ENCODE data around the gene RNF150.

RNF150 gene

GRCh38 chr4:141078871-141079270 is 54.4 kb downstream of the RNF150 start:
- TF ChIP-seq, protein P1, sequence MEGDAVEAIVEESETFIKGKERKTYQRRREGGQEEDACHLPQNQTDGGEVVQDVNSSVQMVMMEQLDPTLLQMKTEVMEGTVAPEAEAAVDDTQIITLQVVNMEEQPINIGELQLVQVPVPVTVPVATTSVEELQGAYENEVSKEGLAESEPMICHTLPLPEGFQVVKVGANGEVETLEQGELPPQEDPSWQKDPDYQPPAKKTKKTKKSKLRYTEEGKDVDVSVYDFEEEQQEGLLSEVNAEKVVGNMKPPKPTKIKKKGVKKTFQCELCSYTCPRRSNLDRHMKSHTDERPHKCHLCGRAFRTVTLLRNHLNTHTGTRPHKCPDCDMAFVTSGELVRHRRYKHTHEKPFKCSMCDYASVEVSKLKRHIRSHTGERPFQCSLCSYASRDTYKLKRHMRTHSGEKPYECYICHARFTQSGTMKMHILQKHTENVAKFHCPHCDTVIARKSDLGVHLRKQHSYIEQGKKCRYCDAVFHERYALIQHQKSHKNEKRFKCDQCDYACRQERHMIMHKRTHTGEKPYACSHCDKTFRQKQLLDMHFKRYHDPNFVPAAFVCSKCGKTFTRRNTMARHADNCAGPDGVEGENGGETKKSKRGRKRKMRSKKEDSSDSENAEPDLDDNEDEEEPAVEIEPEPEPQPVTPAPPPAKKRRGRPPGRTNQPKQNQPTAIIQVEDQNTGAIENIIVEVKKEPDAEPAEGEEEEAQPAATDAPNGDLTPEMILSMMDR (conservative IDR thresholded peaks at IDR 0.05; ENCODE audit: low read depth, low read length) = no peak
- H3K4me3 ChIP-seq (ENCODE audit: low read depth, low read length) = no peak overlapping the region
- peak; percentile 25 for DNase-seq (ENCODE audit: low read depth)

GRCh38 chr4:141077611-141078225 is 55.6 kb downstream of the RNF150 start:
- H3K4me3 ChIP-seq (ENCODE audit: low read depth, low read length) = no peak overlapping the region
- TF ChIP-seq, protein P1 (conservative IDR thresholded peaks at IDR 0.05; ENCODE audit: low read depth, low read length) = no peak
- no peak for DNase-seq (ENCODE audit: low read depth)

GRCh38 chr4:141075553-141075952 is 57.7 kb downstream of the RNF150 start:
- no peak overlapping the region for H3K4me3 ChIP-seq (ENCODE audit: low read depth, low read length)
- TF ChIP-seq, protein P1 (conservative IDR thresholded peaks at IDR 0.05; ENCODE audit: low read depth, low read length) = no peak
- no peak for DNase-seq (ENCODE audit: low read depth)

GRCh38 chr4:141074098-141074878 is 59.0 kb downstream of the RNF150 start:
- DNase-seq (ENCODE audit: low read depth) = peak; percentile 15
- TF ChIP-seq, protein P1 (conservative IDR thresholded peaks at IDR 0.05; ENCODE audit: low read depth, low read length) = no peak
- H3K4me3 ChIP-seq (ENCODE audit: low read depth, low read length) = no peak overlapping the region

DNA sequence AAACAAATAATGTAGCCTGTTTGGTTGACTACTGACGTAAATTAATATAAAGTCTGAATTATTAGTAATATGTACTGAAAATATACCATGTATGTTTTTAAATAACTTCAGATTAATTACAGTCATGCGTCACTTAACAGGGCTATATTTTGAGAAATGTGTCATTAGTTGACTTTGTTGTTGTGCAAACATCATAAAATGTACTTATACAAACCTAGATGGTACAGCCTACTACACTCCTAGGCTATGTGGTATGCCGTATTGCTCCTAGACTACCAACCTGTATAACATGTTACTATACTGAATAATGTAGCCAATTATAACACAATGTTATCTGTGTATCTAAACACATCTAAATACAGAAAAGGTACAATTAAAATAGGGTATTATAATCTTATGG is 66.6 kb downstream of the RNF150 start:
- DNase-seq (ENCODE audit: low read depth) = no peak
- H3K4me3 ChIP-seq (ENCODE audit: low read depth, low read length) = no peak overlapping the region
- TF ChIP-seq, protein P1 (conservative IDR thresholded peaks at IDR 0.05; ENCODE audit: low read depth, low read length) = no peak

- TF ChIP-seq, protein P1 (conservative IDR thresholded peaks at IDR 0.05; ENCODE audit: low read depth, low read length) = no peak
- H3K4me3 ChIP-seq (ENCODE audit: low read depth, low read length) = no peak overlapping the region
- peak; percentile 13 for DNase-seq (ENCODE audit: low read depth)
These were observed 67.4 kb downstream of the RNF150 start for GRCh38 chr4:141065872-141066271.

Data from choroid plexus epithelial cell (primary cell).